Muscle of leg (tissue), 11 donors: Measurements from ENCODE around the gene CUX1. TPM values are rescaled to one million over a fixed set of nuclear protein-coding genes. Genes with fewer than 3 reads are reported as not detected.
"Not testable (repeated sequence)": the region's sequence is repeated elsewhere in the genome, so short reads cannot be mapped to it uniquely, and the experiment has no call there.

ENCODE experiments used
- DNase-seq: peaks from one replicate; pipeline ENCODE4 v3.0.0; 2013
- H3K27ac ChIP-seq: one replicate; pipeline ENCODE4 v1.5.1; 2013; ENCODE audit warnings: mild to moderate bottlenecking, low read length, control low read depth
- H3K27me3 ChIP-seq: one replicate; pipeline ENCODE4 v1.6.1; 2013; ENCODE audit warnings: low read length; ENCODE audit not compliant: control insufficient read depth, insufficient read depth
- H3K36me3 ChIP-seq: one replicate; pipeline ENCODE4 v1.6.1; 2013; ENCODE audit warnings: low read length; ENCODE audit not compliant: control insufficient read depth, insufficient read depth
- H3K4me1 ChIP-seq: one replicate; pipeline ENCODE4 v1.6.1; 2013; ENCODE audit warnings: low read length; ENCODE audit not compliant: control insufficient read depth, insufficient read depth
- H3K4me3 ChIP-seq: one replicate; pipeline ENCODE4 v1.5.1; 2013; ENCODE audit warnings: low read length, control low read depth
- H3K9me3 ChIP-seq: replicated peaks from 2 replicates; pipeline ENCODE4 v1.6.1; 2013; ENCODE audit warnings: low read depth, low read length; ENCODE audit not compliant: control insufficient read depth
- WGBS: methylation state at CpG from one replicate; pipeline ENCODE4 v1.1.5; 2013; ENCODE audit warnings: missing lambda C conversion rate; ENCODE audit not compliant: insufficient coverage; 5-methylcytosine and 5-hydroxymethylcytosine counted together
- polyA plus RNA-seq, 8 donors: library from polyadenylated mRNA; unstranded; fragments of 120-200 nt; gene quantifications; one replicate each; pipeline versions ENCODE4 v1.2.1 to v1.2.3, GENCODE V29; 2013; ENCODE audit warnings: inconsistent platforms in 1 of 8, low replicate concordance in 1 of 8; ENCODE audit not compliant: insufficient read length in 8 of 8, insufficient read depth in 1 of 8
- total RNA-seq: library from RNA; stranded (reverse); fragments of 120-200 nt; gene quantifications from one replicate; pipeline ENCODE4 v1.2.4, GENCODE V29; 2013

Gene CUX1
- total and polyA plus RNA-seq, 9 donors, result 29.4 to 46.9 (median 40.8) TPM

DNA sequence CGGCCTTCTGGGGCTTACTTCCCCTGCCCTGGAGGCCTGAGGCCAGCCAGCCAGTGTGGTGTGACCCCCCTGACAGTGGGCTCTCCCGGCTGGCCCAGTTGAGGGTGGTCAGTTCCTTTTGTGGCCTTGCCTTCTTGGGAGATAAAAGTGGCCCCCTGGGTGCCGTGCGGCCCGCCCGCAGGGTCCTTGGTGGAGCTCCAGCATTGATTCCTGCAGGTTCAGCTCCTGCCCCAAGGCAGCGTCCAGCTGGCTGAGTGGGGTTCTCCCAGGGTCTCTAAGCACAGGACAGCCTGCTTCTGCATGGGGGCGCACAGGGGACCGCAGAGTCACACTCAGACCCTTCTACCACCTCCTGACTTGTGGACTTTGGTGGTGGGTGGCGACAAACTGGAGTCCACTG is 62.1 kb downstream of the CUX1 start:
- H3K36me3 ChIP-seq, result peaks cover 3% of the 10 kb centered on the region
- 81% methylated on average over 7 of the region's 10 CpGs for WGBS
- peaks cover 21% of the 10 kb centered on the region for H3K4me1 ChIP-seq
- DNase-seq, result no peak
- H3K27me3 ChIP-seq, result no peaks in the 10 kb centered on the region
- no peak overlapping the region for H3K4me3 ChIP-seq
- H3K9me3 ChIP-seq, result no peaks in the 10 kb centered on the region
- H3K27ac ChIP-seq, result no peak overlapping the region

DNA sequence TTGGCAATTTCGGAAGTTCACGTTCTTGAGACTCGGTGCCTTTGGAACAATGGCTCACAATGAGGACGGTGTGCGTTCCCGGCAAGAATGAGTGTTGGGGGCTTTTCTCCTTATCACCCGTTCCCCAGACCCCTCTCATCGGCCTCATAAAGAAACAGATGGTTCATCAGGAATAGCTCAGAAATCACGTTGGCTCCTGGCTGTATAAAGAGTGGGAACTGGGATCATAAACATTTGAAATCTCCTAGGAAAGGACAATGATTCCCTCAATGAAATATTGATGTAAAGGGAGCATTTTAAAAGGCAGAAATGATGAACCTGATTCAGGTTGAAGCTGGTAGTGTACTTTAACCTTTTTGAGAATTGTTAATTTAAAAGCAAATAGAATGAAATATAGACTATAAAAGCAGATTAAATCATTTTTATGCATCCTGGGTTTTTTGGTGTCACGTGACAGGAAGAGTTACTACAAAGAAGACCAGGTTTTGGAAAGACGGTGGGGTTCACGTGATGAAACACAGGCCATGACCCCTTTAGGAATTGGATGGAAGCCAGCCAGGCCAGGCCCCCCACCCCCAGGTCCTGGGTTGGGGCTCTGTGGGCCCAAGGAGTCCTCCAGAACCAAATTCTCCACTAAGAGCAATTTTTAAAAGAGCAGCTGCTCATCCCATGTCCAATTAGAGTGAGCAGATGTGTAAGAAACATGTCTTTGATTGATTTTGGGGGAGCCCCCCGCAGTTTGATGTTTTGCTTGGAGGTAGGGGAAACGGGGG is 63.0 kb downstream of the CUX1 start:
- Histone ChIP-seq H3K27ac (no peak overlapping the region), H3K27me3 (no peaks in the 10 kb centered on the region), H3K4me1 (peaks cover 21% of the 10 kb centered on the region), H3K36me3 (peaks cover 3% of the 10 kb centered on the region), H3K9me3 (no peaks in the 10 kb centered on the region), H3K4me3 (no peak overlapping the region)
- 56% methylated on average over 3 of the region's 14 CpGs for WGBS
- DNase-seq, result no peak

DNA sequence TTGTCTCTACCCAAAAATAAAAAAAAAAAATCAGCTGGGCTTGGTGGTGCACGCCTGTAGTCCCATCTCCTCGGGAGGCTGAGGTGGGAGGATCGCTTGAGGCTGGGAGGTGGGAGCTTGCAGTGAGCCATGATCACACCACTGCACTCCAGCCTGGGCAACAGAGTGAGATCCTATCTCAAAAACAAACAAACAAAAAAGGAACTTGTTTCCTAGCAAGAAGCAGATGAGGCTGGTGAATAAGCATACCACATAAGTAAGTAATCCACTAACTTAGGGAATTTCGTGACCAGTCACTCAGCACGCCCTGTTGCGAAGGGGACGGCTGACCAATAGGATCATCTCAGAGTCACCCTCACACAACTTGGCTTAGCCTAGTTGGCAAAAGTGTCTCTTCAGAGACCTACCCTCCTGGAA is 64.6 kb downstream of the CUX1 start:
- Histone ChIP-seq H3K4me1 (peaks cover 21% of the 10 kb centered on the region), H3K36me3 (peaks cover 3% of the 10 kb centered on the region), H3K27ac (no peak overlapping the region), H3K27me3 (no peaks in the 10 kb centered on the region), H3K4me3 (no peak overlapping the region), H3K9me3 (no peaks in the 10 kb centered on the region)
- DNase-seq, result no peak
- no CpG with 5 or more reads among the region's 7 CpGs for WGBS

DNA sequence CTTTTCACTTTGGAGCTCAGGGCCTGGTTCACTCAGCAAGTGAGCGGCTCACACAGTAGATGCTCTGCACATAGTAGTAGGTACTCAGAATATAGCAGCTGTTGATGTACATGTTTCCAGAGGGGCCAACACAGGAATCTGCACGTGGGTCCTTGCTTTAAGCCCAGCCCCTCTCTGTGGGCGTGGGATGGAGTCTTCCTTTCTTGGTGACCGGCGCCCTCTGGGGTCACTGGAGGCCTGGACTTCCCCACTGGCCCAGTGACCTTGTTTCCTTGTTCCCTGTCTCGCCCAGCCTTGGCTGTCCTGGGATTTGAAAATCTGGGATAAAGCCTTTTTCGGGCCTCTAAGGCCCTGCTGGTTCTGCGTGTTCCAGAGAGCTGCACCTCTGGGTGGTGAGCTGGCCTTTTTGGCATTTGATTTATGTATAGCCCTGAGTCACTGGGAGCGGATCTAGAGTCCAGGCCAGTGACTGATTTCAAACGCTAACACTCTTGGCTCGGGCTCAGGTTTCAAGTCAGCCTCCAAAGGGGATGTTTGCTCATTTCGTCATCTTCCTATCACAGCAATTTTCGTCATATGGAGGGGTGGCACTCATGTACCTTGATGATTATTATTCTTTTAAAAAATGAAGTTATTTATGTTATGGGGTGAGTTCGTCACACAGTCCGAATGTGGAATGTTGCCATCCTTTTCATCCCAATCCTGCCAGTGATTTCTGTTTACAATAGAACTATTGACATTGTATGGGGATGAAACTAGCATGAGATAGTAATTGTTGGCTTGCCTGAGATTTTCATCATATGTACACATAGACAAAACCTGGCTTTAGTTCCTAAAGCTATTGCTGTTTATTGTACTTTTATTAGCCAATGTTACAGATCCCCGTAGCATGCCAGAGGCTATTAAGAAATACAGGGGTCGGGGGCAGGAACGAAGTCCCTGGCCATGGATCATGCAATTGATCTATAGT is 65.5 kb downstream of the CUX1 start:
- DNase-seq, result peak; percentile 91
- 36% methylated on average over 7 of the region's 18 CpGs for WGBS
- Histone ChIP-seq H3K36me3 (peaks cover 3% of the 10 kb centered on the region), H3K27ac (peak overlapping the region; percentile 83), H3K27me3 (no peaks in the 10 kb centered on the region), H3K4me3 (no peak overlapping the region), H3K9me3 (no peaks in the 10 kb centered on the region), H3K4me1 (peaks cover 21% of the 10 kb centered on the region)

DNA sequence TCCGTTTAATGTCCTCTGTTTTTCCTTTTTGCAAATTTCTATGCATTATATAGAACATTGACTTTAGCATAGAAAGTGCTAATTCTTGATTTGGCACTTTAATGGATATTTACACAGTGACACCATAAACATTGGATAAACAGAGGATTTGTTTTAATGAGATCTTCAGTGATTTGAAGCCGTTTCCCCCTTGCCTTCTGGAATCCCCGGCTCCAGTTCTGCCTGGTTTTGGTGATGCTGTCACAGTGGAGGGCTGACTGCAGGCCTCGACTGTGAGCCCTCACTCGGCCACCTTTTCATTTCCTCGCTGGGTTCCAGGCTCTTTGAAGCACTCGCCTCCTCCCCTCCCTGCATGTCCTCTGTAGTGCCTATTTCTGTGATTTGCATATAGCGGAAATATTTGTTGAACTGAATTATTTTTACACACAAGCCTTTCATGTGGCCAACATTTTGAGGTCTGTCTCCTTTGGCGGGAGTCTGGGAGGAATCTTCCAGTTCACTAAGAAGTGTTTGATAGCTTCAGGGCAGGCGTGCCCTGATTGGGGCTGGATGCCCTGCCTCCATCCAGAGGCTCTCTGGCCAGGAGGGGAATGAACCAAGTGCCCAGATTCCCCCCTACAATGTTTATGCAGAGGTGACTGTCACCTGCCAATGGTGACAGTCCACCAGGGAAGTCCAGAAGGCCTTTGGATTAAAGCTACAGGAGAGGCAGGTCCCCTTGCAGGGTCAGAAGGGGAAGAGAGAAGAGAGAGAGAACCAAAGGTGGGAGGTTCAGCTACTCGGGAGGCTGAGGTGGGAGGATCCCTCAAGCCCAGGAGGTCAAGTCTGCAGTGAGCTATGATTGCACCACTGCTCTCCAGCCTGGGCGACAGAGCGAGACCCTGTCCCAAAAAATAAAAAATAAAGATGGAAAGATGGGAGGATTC is 67.5 kb downstream of the CUX1 start:
- Histone ChIP-seq H3K4me3 (no peak overlapping the region), H3K9me3 (no peaks in the 10 kb centered on the region), H3K4me1 (peaks cover 21% of the 10 kb centered on the region), H3K27me3 (no peaks in the 10 kb centered on the region), H3K27ac (no peak overlapping the region), H3K36me3 (no peaks in the 10 kb centered on the region)
- 33% methylated on average over 2 of the region's 13 CpGs for WGBS
- DNase-seq, result no peak

DNA sequence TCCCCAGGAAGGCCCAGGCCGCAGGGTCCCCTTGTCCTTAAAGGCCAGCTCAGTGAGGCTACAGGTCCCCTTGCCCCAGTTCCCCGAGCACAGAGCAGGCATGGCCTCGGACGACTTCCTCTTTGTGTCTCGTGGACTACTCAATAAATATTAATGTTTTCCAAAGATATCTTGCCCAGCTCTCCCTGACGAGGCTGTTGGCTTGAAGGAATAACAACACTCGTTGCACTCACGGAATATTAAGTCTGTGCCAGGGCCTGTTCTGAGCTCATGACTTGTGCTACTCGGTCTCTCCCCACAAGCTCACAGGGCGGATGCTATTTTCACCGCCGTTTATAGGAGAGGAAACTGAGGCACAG is 68.2 kb downstream of the CUX1 start:
- WGBS, result 72% methylated on average over 6 of the region's 12 CpGs
- no peaks in the 10 kb centered on the region for H3K27me3 ChIP-seq

DNA sequence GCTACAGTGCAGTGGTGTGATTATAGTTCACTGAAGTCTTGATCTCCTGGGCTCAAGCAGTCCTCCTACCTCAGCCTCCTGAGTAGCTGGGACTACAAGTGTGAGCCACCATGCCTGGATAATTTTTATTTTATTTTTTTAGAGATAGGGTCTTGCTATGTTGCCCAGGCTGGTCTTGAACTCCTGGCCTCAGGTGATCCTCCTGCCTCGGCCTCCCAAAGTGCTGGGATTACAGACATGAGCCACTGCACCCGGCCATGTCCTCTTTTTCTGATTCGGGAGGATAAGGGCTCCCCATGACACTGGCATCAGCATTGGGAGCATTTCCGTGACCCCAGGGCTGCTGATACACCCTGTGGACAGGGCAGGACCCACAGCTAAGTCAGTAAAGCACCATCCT is 69.9 kb downstream of the CUX1 start:
- H3K27me3 ChIP-seq, H3K4me3 ChIP-seq, DNase-seq, H3K36me3 ChIP-seq, H3K9me3 ChIP-seq, H3K27ac ChIP-seq: not testable (repeated sequence)
- WGBS, result 92% methylated on average over 4 of the region's 4 CpGs
- H3K4me1 ChIP-seq, result peaks cover 12% of the 10 kb centered on the region

More for the DNA sequence above, 68.2 kb downstream of the CUX1 start:
- H3K36me3 ChIP-seq, result no peaks in the 10 kb centered on the region
- DNase-seq, result no peak
- H3K4me1 ChIP-seq, result peaks cover 18% of the 10 kb centered on the region
- H3K9me3 ChIP-seq, result no peaks in the 10 kb centered on the region
- no peak overlapping the region for H3K4me3 ChIP-seq
- no peak overlapping the region for H3K27ac ChIP-seq

DNA sequence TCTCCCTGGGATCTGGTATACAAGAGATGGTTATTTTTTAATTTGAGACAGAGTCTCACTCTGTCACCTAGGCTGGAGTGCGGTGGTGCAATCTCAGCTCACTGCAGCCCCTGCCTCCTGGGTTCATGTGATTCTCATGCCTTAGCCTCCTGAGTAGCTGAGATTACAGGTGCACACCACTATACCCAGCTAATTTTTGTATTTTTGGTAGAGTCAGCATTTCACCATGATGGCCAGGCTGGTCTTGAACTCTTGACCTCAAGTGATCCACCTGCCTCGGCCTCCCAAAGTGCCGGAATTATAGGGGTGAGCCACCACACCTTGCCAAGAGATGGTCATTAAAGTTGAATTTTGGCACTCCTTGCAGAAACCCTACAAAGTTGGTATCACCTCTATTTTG is 71.1 kb downstream of the CUX1 start:
- H3K4me1 ChIP-seq, result not testable (repeated sequence)

DNA sequence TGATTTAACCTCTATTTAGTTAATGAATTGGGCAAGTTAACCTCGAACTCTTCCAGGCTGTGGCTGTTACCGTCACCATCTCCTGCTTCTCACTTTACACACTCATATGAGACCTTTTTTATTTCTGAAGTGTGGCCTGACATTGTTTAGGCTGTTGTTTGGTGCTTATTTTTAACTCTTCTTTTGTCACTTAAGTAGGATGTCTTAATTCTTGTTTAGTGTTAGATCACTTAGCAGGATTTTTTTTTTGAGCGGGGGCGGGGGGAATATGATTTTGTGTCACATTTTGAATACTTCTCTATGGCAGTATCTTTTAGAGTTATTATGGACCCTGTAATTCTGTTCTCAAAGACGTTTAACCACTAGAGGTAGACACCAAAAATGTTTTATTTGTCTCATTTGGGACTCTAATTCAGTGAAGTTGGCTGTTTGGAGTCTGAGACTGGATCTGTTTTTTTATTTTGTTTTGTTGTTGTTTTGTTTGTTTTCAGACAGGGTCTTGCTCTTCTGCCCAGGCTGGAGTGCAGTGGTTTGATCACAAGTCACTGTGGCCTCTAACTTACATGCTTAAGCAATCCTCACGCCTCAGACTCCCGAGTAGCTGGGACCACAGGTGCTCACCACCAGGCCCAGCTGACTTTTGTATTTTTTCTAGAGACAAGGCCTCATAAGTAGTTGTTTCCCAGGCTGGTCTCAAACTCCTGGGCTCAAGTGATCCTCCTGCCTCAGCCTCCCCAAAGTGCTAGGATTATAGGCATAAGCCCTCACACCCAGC is 73.5 kb downstream of the CUX1 start:
- Histone ChIP-seq H3K4me3 (no peak overlapping the region), H3K27ac (no peak overlapping the region), H3K27me3 (no peaks in the 10 kb centered on the region), H3K36me3 (no peaks in the 10 kb centered on the region), H3K9me3 (no peaks in the 10 kb centered on the region), H3K4me1 (peaks cover under 1% of the 10 kb centered on the region)
- no peak for DNase-seq
- WGBS, result 100% methylated on average over 2 of the region's 7 CpGs

More for the DNA sequence above, 71.1 kb downstream of the CUX1 start:
- H3K4me3 ChIP-seq, H3K27me3 ChIP-seq, H3K27ac ChIP-seq, DNase-seq, H3K9me3 ChIP-seq, H3K36me3 ChIP-seq: not testable (repeated sequence)
- 94% methylated on average over 2 of the region's 3 CpGs for WGBS
